ENCODE measurements around the gene PDE8B.

Gene PDE8B

GRCh38 chr5:77172713-77173328, 37.7 kb upstream of the PDE8B start:
- no peak overlapping the region for H3K4me3 ChIP-seq (ENCODE audit: low read depth, low read length)
- H4K91ac ChIP-seq (ENCODE audit: low read depth, low read length), result no peak overlapping the region
- H3K14ac ChIP-seq (ENCODE audit: low read length), result no peak overlapping the region
- peaks cover 3 to 4% of the 10 kb centered on the region in 2 experiments for H3K4me1 ChIP-seq (ENCODE audit: control insufficient read depth in 1 of 2, insufficient read depth in 2 of 2, low read length in 2 of 2)
- H3K27me3 ChIP-seq (ENCODE audit: insufficient read depth, low read length), result no peaks in the 10 kb centered on the region
- H2AFZ ChIP-seq (ENCODE audit: insufficient read depth, low read length, poor library complexity), result no peak overlapping the region
- no peak overlapping the region for H3K18ac ChIP-seq (ENCODE audit: low read length)
- DNase-seq, result no peak
- no peak overlapping the region for H4K8ac ChIP-seq (ENCODE audit: low read depth, low read length)
- no peaks in the 10 kb centered on the region for H3K79me2 ChIP-seq (ENCODE audit: control insufficient read depth, insufficient read depth, low read length, poor library complexity)
- H3K27ac ChIP-seq (ENCODE audit: low read depth, low read length), result no peak overlapping the region
- WGBS (ENCODE audit: extremely low coverage, insufficient coverage, insufficient read length), result no CpG with 5 or more reads among the region's 1 CpG
- H4K12ac ChIP-seq (ENCODE audit: low read depth, low read length), result no peak overlapping the region
- no peaks in the 10 kb centered on the region for H3K36me3 ChIP-seq (ENCODE audit: control insufficient read depth in 1 of 2, insufficient read depth in 2 of 2, low read length in 2 of 2)
- no peak overlapping the region for H2BK12ac ChIP-seq (ENCODE audit: low read length)
- no peak overlapping the region for H3K4ac ChIP-seq (ENCODE audit: low read depth, low read length)
- peaks cover 2% of the 10 kb centered on the region for H3K9me3 ChIP-seq (ENCODE audit: insufficient read depth, low read depth, low read length)
- H3K79me1 ChIP-seq (ENCODE audit: low read length), result no peaks in the 10 kb centered on the region
- no peak overlapping the region for H2BK120ac ChIP-seq (ENCODE audit: insufficient read depth, low read length, poor library complexity)
- no peak overlapping the region for H3K23ac ChIP-seq (ENCODE audit: low read length)
- no peak overlapping the region for H3K9ac ChIP-seq (ENCODE audit: low read length)
- H2BK5ac ChIP-seq (ENCODE audit: low read depth, low read length, poor library complexity), result no peak overlapping the region
- no peak overlapping the region for H3K4me2 ChIP-seq (ENCODE audit: low read length)
- no peak overlapping the region for H2AK5ac ChIP-seq (ENCODE audit: low read length)

GRCh38 chr5:77174526-77174925, 36.0 kb upstream of the PDE8B start:
- Histone ChIP-seq H3K4ac (ENCODE audit: low read depth, low read length) (no peak overlapping the region), H2AK5ac (ENCODE audit: low read length) (no peak overlapping the region), H3K4me1 (ENCODE audit: control insufficient read depth in 1 of 2, insufficient read depth in 2 of 2, low read length in 2 of 2) (no peaks in the 10 kb centered on the region), H3K27me3 (ENCODE audit: insufficient read depth, low read length) (peaks cover 6% of the 10 kb centered on the region), H3K4me3 (ENCODE audit: low read depth, low read length) (no peak overlapping the region), H3K9me3 (ENCODE audit: insufficient read depth, low read depth, low read length) (peaks cover 2% of the 10 kb centered on the region), H4K91ac (ENCODE audit: low read depth, low read length) (no peak overlapping the region), H3K27ac (ENCODE audit: low read depth, low read length) (no peak overlapping the region), H4K8ac (ENCODE audit: low read depth, low read length) (no peak overlapping the region), H2BK12ac (ENCODE audit: low read length) (no peak overlapping the region), H2BK5ac (ENCODE audit: low read depth, low read length, poor library complexity) (no peak overlapping the region), H3K23ac (ENCODE audit: low read length) (no peak overlapping the region), H3K4me2 (ENCODE audit: low read length) (no peak overlapping the region), H4K12ac (ENCODE audit: low read depth, low read length) (no peak overlapping the region), H3K79me2 (ENCODE audit: control insufficient read depth, insufficient read depth, low read length, poor library complexity) (no peaks in the 10 kb centered on the region), H3K18ac (ENCODE audit: low read length) (no peak overlapping the region), H3K79me1 (ENCODE audit: low read length) (no peaks in the 10 kb centered on the region), H2AFZ (ENCODE audit: insufficient read depth, low read length, poor library complexity) (no peak overlapping the region), H2BK120ac (ENCODE audit: insufficient read depth, low read length, poor library complexity) (no peak overlapping the region), H3K9ac (ENCODE audit: low read length) (no peak overlapping the region), H3K36me3 (ENCODE audit: control insufficient read depth in 1 of 2, insufficient read depth in 2 of 2, low read length in 2 of 2) (no peaks in the 10 kb centered on the region), H3K14ac (ENCODE audit: low read length) (no peak overlapping the region)
- WGBS (ENCODE audit: extremely low coverage, insufficient coverage, insufficient read length), result no CpG with 5 or more reads among the region's 6 CpGs
- DNase-seq, result no peak

DNA sequence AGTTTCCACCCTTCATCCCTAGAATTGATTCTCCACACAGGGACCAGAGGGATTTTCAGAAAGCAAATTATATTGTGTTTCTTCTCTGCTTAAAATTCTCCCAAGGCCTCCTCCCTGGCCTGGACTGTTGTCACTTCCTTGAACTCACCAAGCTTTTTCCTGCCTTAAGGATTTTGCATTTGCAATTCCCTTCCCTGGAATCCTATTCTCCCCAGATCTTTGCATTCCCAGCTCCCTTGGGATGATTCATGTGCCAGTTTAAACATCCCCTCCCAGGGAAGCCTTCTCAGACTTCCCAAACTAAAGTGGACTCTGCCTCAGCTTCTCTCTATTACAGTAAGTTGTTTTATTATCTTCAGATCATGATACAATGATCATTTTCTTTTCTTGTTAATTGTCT, 35.2 kb upstream of the PDE8B start:
- Histone ChIP-seq H4K8ac (ENCODE audit: low read depth, low read length) (no peak overlapping the region), H3K4me2 (ENCODE audit: low read length) (no peak overlapping the region), H3K4ac (ENCODE audit: low read depth, low read length) (no peak overlapping the region), H2AFZ (ENCODE audit: insufficient read depth, low read length, poor library complexity) (no peak overlapping the region), H3K27me3 (ENCODE audit: insufficient read depth, low read length) (peaks cover 11% of the 10 kb centered on the region), H3K4me3 (ENCODE audit: low read depth, low read length) (no peak overlapping the region), H3K36me3 (ENCODE audit: control insufficient read depth in 1 of 2, insufficient read depth in 2 of 2, low read length in 2 of 2) (no peaks in the 10 kb centered on the region), H2BK5ac (ENCODE audit: low read depth, low read length, poor library complexity) (no peak overlapping the region), H2BK12ac (ENCODE audit: low read length) (no peak overlapping the region), H3K4me1 (ENCODE audit: control insufficient read depth in 1 of 2, insufficient read depth in 2 of 2, low read length in 2 of 2) (peaks cover 3 to 4% of the 10 kb centered on the region in 2 experiments), H4K91ac (ENCODE audit: low read depth, low read length) (no peak overlapping the region), H3K27ac (ENCODE audit: low read depth, low read length) (no peak overlapping the region), H2BK120ac (ENCODE audit: insufficient read depth, low read length, poor library complexity) (no peak overlapping the region), H3K9me3 (ENCODE audit: insufficient read depth, low read depth, low read length) (peaks cover 2% of the 10 kb centered on the region), H3K14ac (ENCODE audit: low read length) (no peak overlapping the region), H3K79me2 (ENCODE audit: control insufficient read depth, insufficient read depth, low read length, poor library complexity) (no peaks in the 10 kb centered on the region), H3K23ac (ENCODE audit: low read length) (no peak overlapping the region), H4K12ac (ENCODE audit: low read depth, low read length) (no peak overlapping the region), H2AK5ac (ENCODE audit: low read length) (no peak overlapping the region), H3K9ac (ENCODE audit: low read length) (no peak overlapping the region), H3K79me1 (ENCODE audit: low read length) (peaks cover 2% of the 10 kb centered on the region), H3K18ac (ENCODE audit: low read length) (no peak overlapping the region)
- no peak for DNase-seq

DNA sequence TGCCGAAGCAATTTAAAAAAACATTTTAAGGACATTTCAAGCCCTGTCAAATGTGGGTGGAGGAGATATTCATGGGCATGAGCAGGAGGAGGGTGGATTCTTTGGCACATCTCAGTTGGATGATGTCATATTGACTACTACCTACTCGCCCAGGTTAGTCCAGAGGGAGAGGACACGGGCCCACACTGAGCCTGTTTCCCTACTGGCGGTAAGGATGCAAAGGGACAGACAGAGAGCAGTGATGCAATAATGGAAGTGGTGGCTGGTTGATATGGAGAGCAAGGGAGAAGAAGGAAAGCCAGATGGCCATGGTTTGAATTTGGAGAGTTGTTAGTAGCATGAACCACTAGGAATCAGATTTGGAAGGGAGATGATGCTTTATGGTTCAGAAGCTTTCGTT, 34.1 kb upstream of the PDE8B start:
- Histone ChIP-seq H3K36me3 (ENCODE audit: control insufficient read depth in 1 of 2, insufficient read depth in 2 of 2, low read length in 2 of 2) (no peaks in the 10 kb centered on the region), H3K23ac (ENCODE audit: low read length) (no peak overlapping the region), H3K4me2 (ENCODE audit: low read length) (no peak overlapping the region), H3K79me2 (ENCODE audit: control insufficient read depth, insufficient read depth, low read length, poor library complexity) (no peaks in the 10 kb centered on the region), H4K91ac (ENCODE audit: low read depth, low read length) (no peak overlapping the region), H3K18ac (ENCODE audit: low read length) (no peak overlapping the region), H3K9me3 (ENCODE audit: insufficient read depth, low read depth, low read length) (peaks cover 2% of the 10 kb centered on the region), H3K27ac (ENCODE audit: low read depth, low read length) (no peak overlapping the region), H3K14ac (ENCODE audit: low read length) (no peak overlapping the region), H2AK5ac (ENCODE audit: low read length) (no peak overlapping the region), H2AFZ (ENCODE audit: insufficient read depth, low read length, poor library complexity) (no peak overlapping the region), H4K12ac (ENCODE audit: low read depth, low read length) (no peak overlapping the region), H3K4me3 (ENCODE audit: low read depth, low read length) (no peak overlapping the region), H2BK12ac (ENCODE audit: low read length) (no peak overlapping the region), H2BK120ac (ENCODE audit: insufficient read depth, low read length, poor library complexity) (no peak overlapping the region), H3K4ac (ENCODE audit: low read depth, low read length) (no peak overlapping the region), H3K4me1 (ENCODE audit: control insufficient read depth in 1 of 2, insufficient read depth in 2 of 2, low read length in 2 of 2) (peaks cover 7 to 9% of the 10 kb centered on the region in 2 experiments), H2BK5ac (ENCODE audit: low read depth, low read length, poor library complexity) (no peak overlapping the region), H3K79me1 (ENCODE audit: low read length) (peaks cover 2% of the 10 kb centered on the region), H4K8ac (ENCODE audit: low read depth, low read length) (no peak overlapping the region), H3K27me3 (ENCODE audit: insufficient read depth, low read length) (peaks cover 22% of the 10 kb centered on the region), H3K9ac (ENCODE audit: low read length) (no peak overlapping the region)
- WGBS (ENCODE audit: extremely low coverage, insufficient coverage, insufficient read length), result no CpG with 5 or more reads among the region's 5 CpGs
- DNase-seq, result no peak

Measured in trophoblast cell (in vitro differentiated cells and primary cell).